Measurements from ENCODE around the gene SFXN3. TPM values are rescaled to one million over a fixed set of nuclear protein-coding genes. Genes with fewer than 3 reads are reported as not detected.

The SFXN3 gene
- total and polyA plus RNA-seq, 2 donors from 2014 or later = 23.3 to 51.6 TPM

GRCh38 chr10:101021692-101022251 is 9.3 kb upstream of the SFXN3 start:
- Histone ChIP-seq H3K36me3 (ENCODE audit: control insufficient read depth in 2 of 3, insufficient read depth in 3 of 3, low read length in 3 of 3) (no peaks in the 10 kb centered on the region), H3K4me3 (ENCODE audit: low read length in 3 of 3) (no peak overlapping the region), H3K4me1 (ENCODE audit: control insufficient read depth in 2 of 3, insufficient read depth in 2 of 3, low read depth in 1 of 3, low read length in 3 of 3) (peaks cover 0 to 2% (median 0%) of the 10 kb centered on the region in 3 donors), H3K27me3 (ENCODE audit: control insufficient read depth, insufficient read depth, low read length) (peaks cover 4% of the 10 kb centered on the region), H3K27ac (ENCODE audit: low read depth in 2 of 2, low read length in 2 of 2) (no peak overlapping the region), H3K9me3 (ENCODE audit: control insufficient read depth in 2 of 3, insufficient read depth in 1 of 3, low read length in 3 of 3) (no peaks in the 10 kb centered on the region), H3K9ac (ENCODE audit: low read length in 3 of 3) (no peak overlapping the region)
- intact Hi-C loops (cut with DNase I) = no loop called here
- TF ChIP-seq, protein P1, sequence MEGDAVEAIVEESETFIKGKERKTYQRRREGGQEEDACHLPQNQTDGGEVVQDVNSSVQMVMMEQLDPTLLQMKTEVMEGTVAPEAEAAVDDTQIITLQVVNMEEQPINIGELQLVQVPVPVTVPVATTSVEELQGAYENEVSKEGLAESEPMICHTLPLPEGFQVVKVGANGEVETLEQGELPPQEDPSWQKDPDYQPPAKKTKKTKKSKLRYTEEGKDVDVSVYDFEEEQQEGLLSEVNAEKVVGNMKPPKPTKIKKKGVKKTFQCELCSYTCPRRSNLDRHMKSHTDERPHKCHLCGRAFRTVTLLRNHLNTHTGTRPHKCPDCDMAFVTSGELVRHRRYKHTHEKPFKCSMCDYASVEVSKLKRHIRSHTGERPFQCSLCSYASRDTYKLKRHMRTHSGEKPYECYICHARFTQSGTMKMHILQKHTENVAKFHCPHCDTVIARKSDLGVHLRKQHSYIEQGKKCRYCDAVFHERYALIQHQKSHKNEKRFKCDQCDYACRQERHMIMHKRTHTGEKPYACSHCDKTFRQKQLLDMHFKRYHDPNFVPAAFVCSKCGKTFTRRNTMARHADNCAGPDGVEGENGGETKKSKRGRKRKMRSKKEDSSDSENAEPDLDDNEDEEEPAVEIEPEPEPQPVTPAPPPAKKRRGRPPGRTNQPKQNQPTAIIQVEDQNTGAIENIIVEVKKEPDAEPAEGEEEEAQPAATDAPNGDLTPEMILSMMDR (IDR thresholded peaks at IDR 0.05; ENCODE audit: borderline replicate concordance, extremely low read depth, insufficient read depth) = no peak
- DNase-seq (no peak), FAIRE-seq (no peak)

DNA sequence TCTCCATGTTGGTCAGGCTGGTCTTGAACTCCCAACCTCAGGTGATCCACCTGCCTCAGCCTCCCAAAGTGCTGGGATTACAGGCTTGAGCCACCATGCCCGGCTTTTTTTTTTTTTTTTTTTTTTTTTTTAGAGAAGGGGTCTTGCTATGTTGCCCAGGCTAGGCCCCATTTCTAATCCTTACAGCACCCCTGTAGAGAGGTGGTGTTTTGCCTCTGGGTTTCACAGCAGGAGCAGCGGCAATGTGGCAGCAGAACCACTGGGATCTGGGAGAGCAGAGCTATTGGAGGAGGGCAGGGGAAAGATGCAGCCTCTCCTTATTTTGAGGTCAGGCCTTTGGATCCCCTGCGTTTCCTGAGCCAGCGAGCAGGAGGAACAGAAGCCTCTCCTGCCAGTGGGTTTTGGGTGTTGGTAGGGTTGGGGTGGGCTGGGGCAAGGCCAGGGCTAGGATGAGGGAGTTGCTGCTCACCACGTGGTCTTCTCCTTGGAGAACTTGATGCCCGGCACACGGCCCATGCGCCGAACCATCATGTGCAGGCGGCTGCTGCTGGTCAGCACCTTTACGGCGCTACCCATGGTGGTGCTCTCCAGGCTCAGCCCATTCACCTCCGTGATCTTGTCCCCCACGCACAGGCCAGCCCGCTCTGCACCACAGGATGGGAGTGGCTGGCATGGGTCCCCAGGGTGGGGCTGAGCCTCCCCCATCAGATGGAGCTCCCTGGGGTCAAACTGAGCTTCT is 7.9 kb upstream of the SFXN3 start:
- Histone ChIP-seq H3K9me3 (ENCODE audit: control insufficient read depth in 2 of 3, insufficient read depth in 1 of 3, low read length in 3 of 3) (no peaks in the 10 kb centered on the region), H3K36me3 (ENCODE audit: control insufficient read depth in 2 of 3, insufficient read depth in 3 of 3, low read length in 3 of 3) (no peaks in the 10 kb centered on the region), H3K9ac (ENCODE audit: low read length in 3 of 3) (no peak overlapping the region), H3K27ac (ENCODE audit: low read depth in 2 of 2, low read length in 2 of 2) (no peak overlapping the region), H3K4me1 (ENCODE audit: control insufficient read depth in 2 of 3, insufficient read depth in 2 of 3, low read depth in 1 of 3, low read length in 3 of 3) (peaks cover 0 to 2% (median 0%) of the 10 kb centered on the region in 3 donors), H3K4me3 (ENCODE audit: low read length in 3 of 3) (no peak overlapping the region), H3K27me3 (ENCODE audit: control insufficient read depth, insufficient read depth, low read length) (no peaks in the 10 kb centered on the region)
- FAIRE-seq (no peak), DNase-seq (no peak)
- TF ChIP-seq, protein P1 (IDR thresholded peaks at IDR 0.05; ENCODE audit: borderline replicate concordance, extremely low read depth, insufficient read depth) = no peak
- intact Hi-C loops (cut with DNase I) = no loop called here

DNA sequence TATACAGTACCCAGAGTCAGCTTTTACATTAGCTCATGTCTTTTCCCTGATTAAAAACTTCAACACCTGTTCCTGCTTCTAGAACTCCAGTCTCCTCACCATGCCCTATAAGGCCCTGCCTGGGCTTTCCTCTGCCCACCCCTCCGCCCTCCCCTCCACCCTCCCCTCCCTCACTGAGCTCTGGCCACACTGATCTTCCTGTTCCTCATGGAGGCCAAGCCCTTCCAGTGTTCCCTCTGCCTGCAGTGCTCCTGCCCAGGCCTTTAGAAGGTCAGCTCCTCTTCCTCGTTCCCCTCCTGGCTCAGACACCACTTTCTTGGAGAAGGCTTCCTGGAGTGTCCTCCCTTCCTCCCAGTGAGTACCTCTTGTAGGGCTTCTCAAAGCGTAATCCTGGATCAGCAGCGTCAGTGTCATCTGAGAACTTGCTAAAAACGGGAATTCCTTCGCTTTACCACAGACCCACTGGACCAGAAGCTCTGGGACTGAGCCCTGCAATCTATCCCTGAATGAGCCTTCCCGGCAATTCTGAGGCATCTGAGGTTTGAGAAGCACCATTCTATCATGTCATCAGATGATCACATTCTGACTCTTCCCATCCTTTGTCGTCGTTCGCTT is 3.8 kb upstream of the SFXN3 start:
- no peaks in the 10 kb centered on the region for H3K36me3 ChIP-seq (ENCODE audit: control insufficient read depth in 2 of 3, insufficient read depth in 3 of 3, low read length in 3 of 3)
- H3K4me1 ChIP-seq (ENCODE audit: control insufficient read depth in 2 of 3, insufficient read depth in 2 of 3, low read depth in 1 of 3, low read length in 3 of 3) = peaks cover 0 to 14% (median 0%) of the 10 kb centered on the region in 3 donors
- H3K27me3 ChIP-seq (ENCODE audit: control insufficient read depth, insufficient read depth, low read length) = peaks cover 3% of the 10 kb centered on the region
- no peak overlapping the region for H3K27ac ChIP-seq (ENCODE audit: low read depth in 2 of 2, low read length in 2 of 2)
- intact Hi-C loops (cut with DNase I) = no loop called here
- DNase-seq = no peak
- TF ChIP-seq, protein P1 (IDR thresholded peaks at IDR 0.05; ENCODE audit: borderline replicate concordance, extremely low read depth, insufficient read depth) = no peak
- no peak for FAIRE-seq
- no peak overlapping the region for H3K9ac ChIP-seq (ENCODE audit: low read length in 3 of 3)
- no peaks in the 10 kb centered on the region for H3K9me3 ChIP-seq (ENCODE audit: control insufficient read depth in 2 of 3, insufficient read depth in 1 of 3, low read length in 3 of 3)
- H3K4me3 ChIP-seq (ENCODE audit: low read length in 3 of 3) = no peak overlapping the region

Measured in kidney (tissue), 14 donors.